Body of pancreas (tissue), 4 donors: Measurements from ENCODE around the gene MEPE.

Source experiments
- POLR2A ChIP-seq, 3 donors: fragments of 450-650 bp; IDR thresholded peaks; one replicate each; pipeline ENCODE4 v1.6.1; 2016; ENCODE audit warnings: antibody characterized with exemption in 3 of 3, mild to moderate bottlenecking in 2 of 3
- TF ChIP-seq, protein P1 (sequence below), 7 experiments: fragments of 450-650 bp in 4 of 7; fragments of 200-600 bp in 3 of 7; sonication (generic) in 3 of 7; IDR thresholded peaks; one replicate each; pipeline ENCODE4 v1.5.1; 2016 to 2019; ENCODE audit warnings: antibody characterized with exemption in 7 of 7

DNA sequence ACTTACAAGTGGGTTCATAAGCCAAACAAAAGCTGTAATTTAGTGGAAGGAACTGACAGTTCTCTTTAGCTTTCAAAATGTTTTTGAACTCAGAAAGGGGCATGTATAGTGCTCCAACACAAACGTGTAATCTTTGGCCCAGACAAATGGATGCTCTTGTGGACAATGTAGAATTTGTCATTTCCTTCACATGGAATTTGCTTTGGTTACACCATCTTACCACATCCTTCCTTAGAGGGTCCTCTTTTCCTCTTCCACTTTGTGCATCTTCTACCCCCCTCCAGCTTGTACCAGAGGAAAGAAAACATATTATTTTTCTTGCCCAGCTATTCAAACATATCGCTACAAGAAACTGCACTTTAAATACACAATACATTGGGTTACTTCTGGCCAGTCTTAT is 42.4 kb downstream of the MEPE start:
- TF ChIP-seq, protein P1, sequence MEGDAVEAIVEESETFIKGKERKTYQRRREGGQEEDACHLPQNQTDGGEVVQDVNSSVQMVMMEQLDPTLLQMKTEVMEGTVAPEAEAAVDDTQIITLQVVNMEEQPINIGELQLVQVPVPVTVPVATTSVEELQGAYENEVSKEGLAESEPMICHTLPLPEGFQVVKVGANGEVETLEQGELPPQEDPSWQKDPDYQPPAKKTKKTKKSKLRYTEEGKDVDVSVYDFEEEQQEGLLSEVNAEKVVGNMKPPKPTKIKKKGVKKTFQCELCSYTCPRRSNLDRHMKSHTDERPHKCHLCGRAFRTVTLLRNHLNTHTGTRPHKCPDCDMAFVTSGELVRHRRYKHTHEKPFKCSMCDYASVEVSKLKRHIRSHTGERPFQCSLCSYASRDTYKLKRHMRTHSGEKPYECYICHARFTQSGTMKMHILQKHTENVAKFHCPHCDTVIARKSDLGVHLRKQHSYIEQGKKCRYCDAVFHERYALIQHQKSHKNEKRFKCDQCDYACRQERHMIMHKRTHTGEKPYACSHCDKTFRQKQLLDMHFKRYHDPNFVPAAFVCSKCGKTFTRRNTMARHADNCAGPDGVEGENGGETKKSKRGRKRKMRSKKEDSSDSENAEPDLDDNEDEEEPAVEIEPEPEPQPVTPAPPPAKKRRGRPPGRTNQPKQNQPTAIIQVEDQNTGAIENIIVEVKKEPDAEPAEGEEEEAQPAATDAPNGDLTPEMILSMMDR (IDR thresholded peaks at IDR 0.05), result no peak
- no peak for TF ChIP-seq POLR2A (IDR thresholded peaks at IDR 0.05)
